Astrocyte (in vitro differentiated cells and primary cell): ENCODE data around the gene PCDH19. TPM values are rescaled to one million over a fixed set of nuclear protein-coding genes. Genes with fewer than 3 reads are reported as not detected.

ENCODE experiments used
- DNase-seq: peaks from one replicate; pipeline ENCODE4 v3.0.0-alpha.2; 2010; ENCODE audit warnings: low read depth
- FAIRE-seq: peaks from 2 replicates; lab custom pipeline; 2011; peaks lifted over from hg19 to GRCh38; lab: Jason Lieb, UNC
- H2AFZ ChIP-seq: 2 replicates; pipeline ENCODE4 v1.6.0; 2012; ENCODE audit warnings: low read depth, low read length, inconsistent platforms
- H3K27ac ChIP-seq: 2 replicates; pipeline ENCODE4 v1.5.1; 2011; ENCODE audit warnings: low read depth, low read length, inconsistent platforms
- H3K27me3 ChIP-seq: 2 replicates; pipeline ENCODE4 v1.6.0; 2011; ENCODE audit warnings: low read length, inconsistent platforms; ENCODE audit not compliant: insufficient read depth
- H3K36me3 ChIP-seq: 2 replicates; pipeline ENCODE4 v1.5.1; 2011; ENCODE audit warnings: low read length, inconsistent platforms; ENCODE audit not compliant: insufficient read depth
- H3K4me1 ChIP-seq: 2 replicates; pipeline ENCODE4 v1.5.1; 2011; ENCODE audit warnings: low read length, inconsistent platforms; ENCODE audit not compliant: insufficient read depth
- H3K4me2 ChIP-seq: 2 replicates; pipeline ENCODE4 v1.6.0; 2012; ENCODE audit warnings: low read length, inconsistent platforms
- H3K4me3 ChIP-seq: 2 replicates; pipeline ENCODE4 v1.5.1; 2011; ENCODE audit warnings: low read depth, mild to moderate bottlenecking, low read length, inconsistent platforms; ENCODE audit not compliant: insufficient read depth
- H3K79me2 ChIP-seq: 2 replicates; pipeline ENCODE4 v1.6.0; 2012; ENCODE audit warnings: mild to moderate bottlenecking, low read length, inconsistent platforms; ENCODE audit not compliant: insufficient read depth
- H3K9ac ChIP-seq: 2 replicates; pipeline ENCODE4 v1.6.0; 2012; ENCODE audit warnings: mild to moderate bottlenecking, low read length, inconsistent platforms
- H3K9me3 ChIP-seq: 2 replicates; pipeline ENCODE4 v1.5.1; 2012; ENCODE audit warnings: low read depth, mild to moderate bottlenecking, low read length, inconsistent platforms; ENCODE audit not compliant: insufficient read depth
- H4K20me1 ChIP-seq: 2 replicates; pipeline ENCODE4 v1.6.0; 2012; ENCODE audit warnings: low read length, inconsistent platforms; ENCODE audit not compliant: insufficient read depth
- H3K27ac Mint-ChIP-seq: one replicate; pipeline ENCODE4 v1.8.0; 2021; ENCODE audit warnings: mild to moderate bottlenecking, mixed read lengths; ENCODE audit not compliant: unreplicated experiment
- H3K27me3 Mint-ChIP-seq: one replicate; pipeline ENCODE4 v1.8.0; 2021; ENCODE audit warnings: low read depth, mixed read lengths; ENCODE audit not compliant: unreplicated experiment
- H3K36me3 Mint-ChIP-seq: one replicate; pipeline ENCODE4 v1.8.0; 2021; ENCODE audit warnings: low read depth, mixed read lengths; ENCODE audit not compliant: unreplicated experiment
- H3K4me1 Mint-ChIP-seq: one replicate; pipeline ENCODE4 v1.8.0; 2021; ENCODE audit warnings: low read depth, mixed read lengths; ENCODE audit not compliant: unreplicated experiment
- H3K4me3 Mint-ChIP-seq: one replicate; pipeline ENCODE4 v1.8.0; 2021; ENCODE audit warnings: mild to moderate bottlenecking, moderate library complexity, mixed read lengths; ENCODE audit not compliant: unreplicated experiment
- H3K9me3 Mint-ChIP-seq: one replicate; pipeline ENCODE4 v1.8.0; 2021; ENCODE audit warnings: mild to moderate bottlenecking, mixed read lengths; ENCODE audit not compliant: unreplicated experiment
- CTCF ChIP-seq: IDR thresholded peaks from 2 replicates; pipeline ENCODE4 v1.5.1; 2011; ENCODE audit warnings: low read depth, mild to moderate bottlenecking, inconsistent platforms, low read length, moderate library complexity; ENCODE audit not compliant: insufficient read depth
- EZH2 ChIP-seq: IDR thresholded peaks from 2 replicates; pipeline ENCODE4 v1.6.1; 2012; ENCODE audit warnings: mild to moderate bottlenecking, low read length, inconsistent platforms; ENCODE audit not compliant: insufficient read depth
- total RNA-seq: library from RNA; stranded (reverse); gene quantifications from 2 replicates; pipeline ENCODE4 v1.2.1, GENCODE V29; 2021

The PCDH19 gene
- total RNA-seq, 1 donor from 2014 or later = 11.6 TPM

GRCh38 chrX:100377826-100378225 lies 32.2 kb downstream of the PCDH19 start:
- no peak overlapping the region for H3K4me2 ChIP-seq
- H4K20me1 ChIP-seq = no peaks in the 10 kb centered on the region
- no peak for TF ChIP-seq CTCF
- no peak for TF ChIP-seq EZH2
- Mint-ChIP-seq H3K27ac (peak overlapping the region; percentile 41), H3K4me3 (no peak overlapping the region), H3K36me3 (no peaks in the 10 kb centered on the region), H3K27me3 (no peaks in the 10 kb centered on the region), H3K9me3 (no peaks in the 10 kb centered on the region), H3K4me1 (peaks cover 17% of the 10 kb centered on the region)
- DNase-seq (no peak), FAIRE-seq (peak; percentile 81)
- H3K27ac ChIP-seq = no peak overlapping the region
- no peak overlapping the region for H3K9ac ChIP-seq
- H3K79me2 ChIP-seq = no peaks in the 10 kb centered on the region
- no peak overlapping the region for H3K4me3 ChIP-seq
- H3K4me1 ChIP-seq = no peaks in the 10 kb centered on the region
- no peak overlapping the region for H2AFZ ChIP-seq
- no peaks in the 10 kb centered on the region for H3K36me3 ChIP-seq
- no peaks in the 10 kb centered on the region for H3K27me3 ChIP-seq
- no peaks in the 10 kb centered on the region for H3K9me3 ChIP-seq

- H3K4me1 Mint-ChIP-seq = peaks cover 11% of the 10 kb centered on the region
- H3K27me3 Mint-ChIP-seq = no peaks in the 10 kb centered on the region
- Histone ChIP-seq H3K4me1 (no peaks in the 10 kb centered on the region), H3K4me3 (no peak overlapping the region), H2AFZ (no peak overlapping the region), H4K20me1 (no peaks in the 10 kb centered on the region), H3K9me3 (no peaks in the 10 kb centered on the region), H3K27me3 (no peaks in the 10 kb centered on the region), H3K36me3 (no peaks in the 10 kb centered on the region), H3K4me2 (no peak overlapping the region), H3K27ac (no peak overlapping the region), H3K79me2 (no peaks in the 10 kb centered on the region), H3K9ac (no peak overlapping the region)
- FAIRE-seq (peak; percentile 98), DNase-seq (peak; percentile 1)
- no peak overlapping the region for H3K27ac Mint-ChIP-seq
- TF ChIP-seq CTCF (no peak), EZH2 (no peak)
- H3K4me3 Mint-ChIP-seq = no peak overlapping the region
- no peaks in the 10 kb centered on the region for H3K36me3 Mint-ChIP-seq
- H3K9me3 Mint-ChIP-seq = no peaks in the 10 kb centered on the region
Observed at GRCh38 chrX:100376576-100376975, 33.5 kb downstream of the PCDH19 start.

GRCh38 chrX:100373673-100374072 lies 36.4 kb downstream of the PCDH19 start:
- no peak for FAIRE-seq
- H3K36me3 Mint-ChIP-seq = no peaks in the 10 kb centered on the region

More at GRCh38 chrX:100373673-100374072, 36.4 kb downstream of the PCDH19 start:
- peaks cover under 1% of the 10 kb centered on the region for H3K4me1 Mint-ChIP-seq
- Histone ChIP-seq H4K20me1 (no peaks in the 10 kb centered on the region), H3K27me3 (no peaks in the 10 kb centered on the region), H3K79me2 (no peaks in the 10 kb centered on the region), H3K4me1 (no peaks in the 10 kb centered on the region), H3K36me3 (no peaks in the 10 kb centered on the region), H3K4me3 (no peak overlapping the region), H3K9me3 (no peaks in the 10 kb centered on the region), H3K4me2 (no peak overlapping the region), H3K27ac (no peak overlapping the region), H2AFZ (no peak overlapping the region), H3K9ac (no peak overlapping the region)
- DNase-seq = no peak
- H3K4me3 Mint-ChIP-seq = no peak overlapping the region
- no peak overlapping the region for H3K27ac Mint-ChIP-seq
- H3K9me3 Mint-ChIP-seq = no peaks in the 10 kb centered on the region
- H3K27me3 Mint-ChIP-seq = no peaks in the 10 kb centered on the region
- TF ChIP-seq CTCF = no peak
- no peak for TF ChIP-seq EZH2
